ENCODE results near the gene PLCB3. TPM values are rescaled to one million over a fixed set of nuclear protein-coding genes. Genes with fewer than 3 reads are reported as not detected.
A peak's percentile ranks its signal among the peaks of the same experiment; 100 is the strongest.

PLCB3 gene
- total RNA-seq, 2 experiments from 2014 or later = 19.7 TPM

DNA sequence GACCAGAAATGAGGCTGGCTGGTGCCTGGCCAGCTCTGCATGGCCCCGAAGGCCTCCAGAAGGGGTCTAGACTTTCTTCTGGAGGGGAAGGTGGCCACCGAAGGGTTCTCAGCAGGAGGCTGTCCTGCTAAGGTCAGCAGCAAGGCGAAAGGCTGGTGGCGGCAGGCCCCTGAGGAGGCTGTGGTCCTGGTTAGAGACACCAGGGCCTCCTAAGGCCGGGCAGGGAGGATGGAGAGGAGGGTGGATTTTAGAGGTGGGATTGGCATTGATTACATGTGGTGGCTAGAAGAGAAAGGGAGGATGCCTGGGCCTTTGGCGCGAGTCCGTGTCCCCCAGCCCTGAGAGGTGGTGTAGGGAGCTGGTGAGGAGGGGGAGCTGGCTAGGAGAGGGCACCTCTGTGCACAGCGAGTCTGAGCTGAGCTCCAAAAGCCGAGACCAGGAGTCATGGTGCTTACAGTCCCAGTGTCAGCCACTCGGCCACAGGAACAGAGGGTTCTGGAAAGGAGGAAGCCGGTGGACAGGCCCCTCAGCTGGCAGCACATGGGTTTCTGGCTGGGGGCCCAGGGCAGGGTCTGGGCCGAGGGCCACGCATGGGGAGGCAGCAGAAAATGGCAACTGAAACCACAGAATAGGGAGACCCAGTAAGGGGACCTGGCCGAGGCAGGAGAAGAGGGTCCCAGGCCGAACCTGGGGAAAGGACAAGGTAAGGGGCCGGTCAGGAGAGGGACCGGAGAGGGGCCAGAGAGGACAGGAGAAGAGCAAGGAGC, 42.4 kb upstream of the PLCB3 start:
- Mint-ChIP-seq H3K27me3 (ENCODE audit: low read depth) (no peaks in the 10 kb centered on the region), H3K36me3 (ENCODE audit: low read depth) (peaks cover 74% of the 10 kb centered on the region), H3K4me1 (ENCODE audit: low read depth) (peaks cover 56% of the 10 kb centered on the region), H3K4me3 (peak overlapping the region; percentile 93), H3K27ac (peak overlapping the region; percentile 94), H3K9me3 (ENCODE audit: insufficient read depth) (no peaks in the 10 kb centered on the region)
- DNase-seq (no peak), ATAC-seq (no peak)
- POLR2A ChIA-PET = interaction anchor here (0.9 to 9.2 kb wide), 9 partner anchors 10 to 95 kb away, joined by 4 to 162 read pairs (median 41); partner anchors contain the start of genes BAD, DNAJC4, ESRRA and FKBP2
- CTCF ChIA-PET = interaction anchor here (1.2 to 6.9 kb wide), 5 partner anchors 17 to 94 kb away, joined by 3 to 165 read pairs (median 4); partner anchors contain the start of genes CATSPERZ, ESRRA, NUDT22 and PLCB3

DNA sequence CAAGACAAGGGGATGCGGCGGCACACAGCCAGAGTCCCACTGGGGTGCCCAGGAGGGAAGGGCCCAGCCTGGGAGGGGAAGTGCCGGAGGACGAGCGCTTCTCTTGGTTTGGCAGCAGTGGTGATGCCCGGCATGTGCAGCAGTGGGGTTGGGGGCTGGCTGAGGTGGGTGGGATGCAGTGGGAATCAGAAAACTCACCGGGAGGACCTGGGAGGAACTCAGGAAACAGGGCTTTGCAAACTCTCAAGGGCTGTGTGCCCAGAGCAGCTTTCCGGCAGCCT, 41.8 kb upstream of the PLCB3 start:
- Mint-ChIP-seq H3K27ac (peak overlapping the region; percentile 94), H3K9me3 (ENCODE audit: insufficient read depth) (no peaks in the 10 kb centered on the region), H3K4me3 (no peak overlapping the region), H3K4me1 (ENCODE audit: low read depth) (peaks cover 50% of the 10 kb centered on the region), H3K36me3 (ENCODE audit: low read depth) (peaks cover 73% of the 10 kb centered on the region), H3K27me3 (ENCODE audit: low read depth) (no peaks in the 10 kb centered on the region)
- DNase-seq (no peak), ATAC-seq (no peak)
- ChIA-PET CTCF (interaction anchor here (1.2 to 1.8 kb wide), 2 partner anchors 17 to 42 kb away, joined by 3 to 4 read pairs; partner anchors contain the start of genes NUDT22, PLCB3 and TRPT1), POLR2A (interaction anchor here (0.9 to 9.2 kb wide), 3 partner anchors 10 to 21 kb away, joined by 4 to 162 read pairs (median 54); partner anchors contain the start of gene STIP1)

DNA sequence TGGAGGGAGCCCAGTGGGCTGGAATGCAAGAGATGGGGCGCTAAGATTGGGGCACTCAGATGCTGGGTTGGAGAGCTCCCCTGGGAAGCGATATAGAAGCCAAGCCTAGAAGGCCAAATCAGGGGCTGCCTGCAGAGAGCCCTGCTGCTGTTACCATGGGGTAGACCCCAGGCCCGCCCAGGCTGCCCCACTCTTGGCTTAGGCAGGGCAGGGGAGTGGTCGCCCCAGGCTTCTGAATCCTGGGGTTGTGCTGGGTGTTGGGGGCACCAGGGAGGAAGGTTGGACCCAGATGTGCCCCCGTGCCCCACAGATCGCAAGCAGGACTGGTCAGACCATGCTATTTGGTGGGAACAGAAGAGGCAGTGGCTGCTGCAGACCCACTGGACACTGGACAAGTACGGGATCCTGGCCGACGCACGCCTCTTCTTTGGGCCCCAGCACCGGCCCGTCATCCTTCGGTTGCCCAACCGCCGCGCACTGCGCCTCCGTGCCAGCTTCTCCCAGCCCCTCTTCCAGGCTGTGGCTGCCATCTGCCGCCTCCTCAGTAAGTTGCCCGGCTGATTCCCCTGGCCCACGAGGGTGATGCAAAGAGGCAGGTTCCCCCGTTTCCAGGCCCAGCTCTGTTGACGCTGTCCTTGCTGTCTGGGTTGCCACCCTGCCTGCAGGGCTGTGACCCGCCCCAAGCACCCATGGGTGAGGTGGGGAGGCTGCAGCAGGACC, 40.9 kb upstream of the PLCB3 start:
- Mint-ChIP-seq H3K36me3 (ENCODE audit: low read depth) (peaks cover 76% of the 10 kb centered on the region), H3K27me3 (ENCODE audit: low read depth) (no peaks in the 10 kb centered on the region), H3K4me1 (ENCODE audit: low read depth) (peaks cover 50% of the 10 kb centered on the region), H3K9me3 (ENCODE audit: insufficient read depth) (no peaks in the 10 kb centered on the region), H3K4me3 (no peak overlapping the region), H3K27ac (peak overlapping the region; percentile 28)
- no peak for ATAC-seq
- DNase-seq = no peak
- ChIA-PET CTCF (interaction anchor here (1.2 to 1.8 kb wide), 2 partner anchors 16 to 41 kb away, joined by 3 to 4 read pairs; partner anchors contain the start of genes NUDT22, PLCB3 and TRPT1), POLR2A (interaction anchor here (8.1 to 9.2 kb wide), 2 partner anchors 9 to 22 kb away, joined by 54 to 162 read pairs; partner anchors contain the start of gene STIP1)

DNA sequence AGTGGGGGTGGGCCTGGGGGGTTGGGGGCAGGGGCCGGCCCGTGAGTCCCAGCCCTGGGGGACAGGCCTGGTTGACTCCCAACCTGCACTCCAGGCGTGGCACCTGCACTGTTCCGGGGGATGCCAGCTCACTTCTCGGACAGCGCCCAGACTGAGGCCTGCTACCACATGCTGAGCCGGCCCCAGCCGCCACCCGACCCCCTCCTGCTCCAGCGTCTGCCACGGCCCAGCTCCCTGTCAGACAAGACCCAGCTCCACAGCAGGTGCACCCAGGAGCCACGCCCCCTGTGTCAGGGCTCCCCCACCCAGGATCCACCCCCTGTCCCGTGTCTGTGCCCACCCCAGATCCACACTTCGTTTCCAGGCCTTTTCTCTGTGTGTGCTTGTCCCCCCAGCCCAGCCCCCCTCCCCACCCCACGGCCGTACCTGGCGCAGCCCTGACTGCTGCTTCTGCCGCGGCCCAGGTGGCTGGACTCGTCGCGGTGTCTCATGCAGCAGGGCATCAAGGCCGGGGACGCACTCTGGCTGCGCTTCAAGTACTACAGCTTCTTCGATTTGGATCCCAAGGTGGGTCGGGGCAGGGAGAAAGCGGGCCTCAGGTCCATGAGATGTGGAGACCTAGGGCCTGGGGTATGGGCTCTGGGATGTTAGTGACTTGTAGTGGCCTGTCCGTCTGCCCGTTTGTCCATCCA, 40.0 kb upstream of the PLCB3 start:
- H3K9me3 Mint-ChIP-seq (ENCODE audit: insufficient read depth) = no peaks in the 10 kb centered on the region
- H3K27ac Mint-ChIP-seq = peak overlapping the region; percentile 34
- H3K4me1 Mint-ChIP-seq (ENCODE audit: low read depth) = peaks cover 41% of the 10 kb centered on the region
- H3K4me3 Mint-ChIP-seq = no peak overlapping the region
- ChIA-PET POLR2A (interaction anchor here (8.1 to 9.2 kb wide), 2 partner anchors 8 to 23 kb away, joined by 54 to 162 read pairs; partner anchors contain the start of gene STIP1), CTCF (interaction anchor here (1.2 kb wide), 1 partner anchor 20 kb away, joined by 3 read pairs; no protein-coding TSS in a partner anchor)
- H3K27me3 Mint-ChIP-seq (ENCODE audit: low read depth) = no peaks in the 10 kb centered on the region
- DNase-seq (no peak), ATAC-seq (no peak)
- H3K36me3 Mint-ChIP-seq (ENCODE audit: low read depth) = peaks cover 69% of the 10 kb centered on the region

DNA sequence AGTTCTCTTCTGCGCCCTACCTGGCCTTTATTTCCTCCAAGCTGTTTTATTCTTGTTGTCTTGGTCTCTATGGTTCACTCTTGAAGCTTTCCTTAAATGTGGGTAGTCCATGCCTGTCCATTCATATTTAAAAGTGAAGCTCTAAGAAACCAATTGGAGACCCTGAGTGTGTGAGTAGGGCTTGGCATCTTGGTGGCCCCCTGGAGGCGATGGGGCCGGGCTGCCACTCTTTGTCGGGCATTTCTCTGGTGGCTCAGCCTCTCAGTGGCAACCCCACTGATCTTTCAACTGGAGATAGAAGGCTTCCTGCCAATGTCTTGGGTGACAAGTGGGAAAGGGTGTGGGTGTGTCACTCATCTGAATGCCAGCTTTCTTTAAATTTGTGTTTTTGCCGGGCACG, 34.5 kb upstream of the PLCB3 start:
- DNase-seq (no peak), ATAC-seq (peak; percentile 46)
- no peak overlapping the region for H3K27ac Mint-ChIP-seq
- no peak overlapping the region for H3K4me3 Mint-ChIP-seq
- no peaks in the 10 kb centered on the region for H3K9me3 Mint-ChIP-seq (ENCODE audit: insufficient read depth)
- H3K27me3 Mint-ChIP-seq (ENCODE audit: low read depth) = no peaks in the 10 kb centered on the region
- peaks cover 13% of the 10 kb centered on the region for H3K4me1 Mint-ChIP-seq (ENCODE audit: low read depth)
- ChIA-PET CTCF (interaction anchor here (0.6 to 5.3 kb wide), 6 partner anchors 10 to 513 kb away, joined by 3 to 37 read pairs (median 6); partner anchors contain the start of genes CATSPERZ, FERMT3, NUDT22 and TRPT1), POLR2A (interaction anchor here (0.6 to 6.2 kb wide), 4 partner anchors 9 to 55 kb away, joined by 3 to 54 read pairs (median 7); partner anchors contain the start of genes FERMT3, NUDT22 and TRPT1)
- peaks cover 63% of the 10 kb centered on the region for H3K36me3 Mint-ChIP-seq (ENCODE audit: low read depth)

DNA sequence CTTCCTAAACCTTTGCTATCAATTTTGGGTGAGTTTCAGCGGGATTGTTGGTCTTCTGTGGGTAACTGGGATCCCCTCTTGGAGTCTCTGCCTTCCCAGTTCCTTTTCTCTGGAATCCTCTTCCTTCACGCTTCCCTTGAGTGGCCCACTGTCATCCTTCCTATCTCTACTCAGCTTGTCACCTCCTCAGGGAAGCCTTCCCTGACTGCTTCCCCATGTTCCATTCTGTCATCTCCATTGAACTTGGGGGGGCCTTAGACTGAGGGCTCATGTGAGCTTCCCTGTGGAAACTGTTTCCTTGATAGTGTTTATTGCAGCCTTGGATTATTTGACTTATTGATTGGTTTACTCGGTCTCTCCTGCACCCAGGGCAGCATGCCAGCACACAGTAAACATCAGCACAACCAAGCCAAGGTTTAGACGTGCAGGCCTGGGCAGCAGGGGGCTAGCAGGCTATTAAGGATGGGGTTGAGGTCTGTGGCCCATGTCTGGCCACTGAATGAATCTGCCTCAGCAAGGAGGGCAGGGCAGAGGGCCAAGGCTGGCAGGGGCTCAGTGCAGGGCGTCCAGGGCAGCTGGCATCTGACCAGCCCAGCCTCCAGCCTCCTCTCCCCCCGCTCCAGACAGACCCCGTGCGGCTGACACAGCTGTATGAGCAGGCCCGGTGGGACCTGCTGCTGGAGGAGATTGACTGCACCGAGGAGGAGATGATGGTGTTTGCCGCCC, 32.5 kb upstream of the PLCB3 start:
- POLR2A ChIA-PET = interaction anchor here (6.2 kb wide), 1 partner anchor 12 kb away, joined by 54 read pairs; the partner anchor contains the start of gene FERMT3
- Mint-ChIP-seq H3K27me3 (ENCODE audit: low read depth) (no peaks in the 10 kb centered on the region), H3K9me3 (ENCODE audit: insufficient read depth) (no peaks in the 10 kb centered on the region), H3K36me3 (ENCODE audit: low read depth) (peaks cover 58% of the 10 kb centered on the region), H3K27ac (no peak overlapping the region), H3K4me3 (no peak overlapping the region), H3K4me1 (ENCODE audit: low read depth) (peaks cover 5% of the 10 kb centered on the region)
- ATAC-seq (no peak), DNase-seq (no peak)
- CTCF ChIA-PET = interaction anchor here (1.0 to 5.3 kb wide), 2 partner anchors 13 to 14 kb away, joined by 4 to 37 read pairs; partner anchors contain the start of gene FERMT3

DNA sequence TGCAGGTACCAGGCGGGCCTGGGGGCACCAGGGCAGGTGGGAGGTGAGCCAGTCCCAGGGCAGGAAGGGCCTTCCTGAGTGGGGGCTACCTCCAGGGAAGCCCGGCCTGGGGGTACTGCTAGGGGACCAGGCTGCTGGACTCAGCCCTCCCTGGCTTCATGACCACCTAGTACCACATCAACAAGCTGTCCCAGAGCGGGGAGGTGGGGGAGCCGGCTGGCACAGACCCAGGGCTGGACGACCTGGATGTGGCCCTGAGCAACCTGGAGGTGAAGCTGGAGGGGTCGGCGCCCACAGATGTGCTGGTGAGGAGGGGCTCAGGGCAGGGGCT, 32.0 kb upstream of the PLCB3 start:
- ATAC-seq (no peak), DNase-seq (no peak)
- H3K9me3 Mint-ChIP-seq (ENCODE audit: insufficient read depth) = no peaks in the 10 kb centered on the region
- H3K4me1 Mint-ChIP-seq (ENCODE audit: low read depth) = peaks cover 7% of the 10 kb centered on the region
- no peak overlapping the region for H3K27ac Mint-ChIP-seq
- ChIA-PET POLR2A (interaction anchor here (6.2 kb wide), 1 partner anchor 12 kb away, joined by 54 read pairs; the partner anchor contains the start of gene FERMT3), CTCF (interaction anchor here (1.0 kb wide), 1 partner anchor 15 kb away, joined by 4 read pairs; no protein-coding TSS in a partner anchor)
- no peaks in the 10 kb centered on the region for H3K27me3 Mint-ChIP-seq (ENCODE audit: low read depth)
- peaks cover 56% of the 10 kb centered on the region for H3K36me3 Mint-ChIP-seq (ENCODE audit: low read depth)
- H3K4me3 Mint-ChIP-seq = no peak overlapping the region

DNA sequence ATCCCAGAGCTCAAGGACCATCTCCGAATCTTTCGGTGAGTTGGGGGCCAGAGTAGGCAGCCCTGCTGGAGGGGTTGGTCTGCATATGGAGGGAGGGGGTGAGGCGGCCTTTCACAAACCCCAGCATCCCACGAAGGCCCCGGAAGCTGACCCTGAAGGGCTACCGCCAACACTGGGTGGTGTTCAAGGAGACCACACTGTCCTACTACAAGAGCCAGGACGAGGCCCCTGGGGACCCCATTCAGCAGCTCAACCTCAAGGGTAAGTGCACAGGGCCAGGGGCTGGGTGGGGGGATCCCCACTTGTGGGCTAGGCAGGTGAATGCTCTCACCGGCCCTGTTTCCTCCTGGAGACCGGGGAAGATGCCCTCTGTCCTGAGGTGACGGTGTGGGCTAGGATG, 31.6 kb upstream of the PLCB3 start:
- no peak overlapping the region for H3K4me3 Mint-ChIP-seq
- no peak overlapping the region for H3K27ac Mint-ChIP-seq
- peaks cover 11% of the 10 kb centered on the region for H3K4me1 Mint-ChIP-seq (ENCODE audit: low read depth)
- no peak for DNase-seq
- ATAC-seq = no peak
- no peaks in the 10 kb centered on the region for H3K9me3 Mint-ChIP-seq (ENCODE audit: insufficient read depth)
- H3K36me3 Mint-ChIP-seq (ENCODE audit: low read depth) = peaks cover 52% of the 10 kb centered on the region
- no peaks in the 10 kb centered on the region for H3K27me3 Mint-ChIP-seq (ENCODE audit: low read depth)
- CTCF ChIA-PET = interaction anchor here (1.0 kb wide), 1 partner anchor 15 kb away, joined by 4 read pairs; no protein-coding TSS in a partner anchor
- POLR2A ChIA-PET = interaction anchor here (6.2 kb wide), 1 partner anchor 13 kb away, joined by 54 read pairs; the partner anchor contains the start of gene FERMT3

DNA sequence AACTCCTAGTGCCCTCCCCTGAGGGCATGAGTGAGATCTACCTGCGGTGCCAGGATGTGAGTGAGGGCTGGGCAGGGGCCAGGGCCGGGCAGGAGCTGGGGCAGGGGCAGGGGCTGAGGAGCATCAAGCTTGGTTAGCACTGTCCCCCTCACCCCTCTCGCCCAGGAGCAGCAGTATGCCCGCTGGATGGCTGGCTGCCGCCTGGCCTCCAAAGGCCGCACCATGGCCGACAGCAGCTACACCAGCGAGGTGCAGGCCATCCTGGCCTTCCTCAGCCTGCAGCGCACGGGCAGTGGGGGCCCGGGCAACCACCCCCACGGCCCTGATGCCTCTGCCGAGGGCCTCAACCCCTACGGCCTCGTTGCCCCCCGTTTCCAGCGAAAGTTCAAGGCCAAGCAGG, 31.1 kb upstream of the PLCB3 start:
- ATAC-seq = no peak

DNA sequence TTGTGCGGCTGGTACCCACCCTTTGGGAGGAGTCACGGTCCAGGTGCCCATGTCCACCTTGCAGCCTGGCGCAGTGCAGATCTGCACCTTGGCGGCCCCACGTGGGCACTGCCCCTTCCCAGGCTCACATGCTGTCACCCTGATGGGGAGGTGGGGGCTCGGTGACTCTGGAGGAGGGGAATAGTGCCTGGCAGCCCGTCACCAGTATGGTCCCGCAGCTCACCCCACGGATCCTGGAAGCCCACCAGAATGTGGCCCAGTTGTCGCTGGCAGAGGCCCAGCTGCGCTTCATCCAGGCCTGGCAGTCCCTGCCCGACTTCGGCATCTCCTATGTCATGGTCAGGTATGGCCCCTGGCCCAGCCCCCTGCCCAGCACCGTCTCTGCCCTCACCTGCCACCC, 30.5 kb upstream of the PLCB3 start:
- ChIA-PET POLR2A (interaction anchor here (6.2 kb wide), 1 partner anchor 14 kb away, joined by 54 read pairs; the partner anchor contains the start of gene FERMT3), CTCF (no interaction called here)
- Mint-ChIP-seq H3K4me1 (ENCODE audit: low read depth) (peaks cover 13% of the 10 kb centered on the region), H3K27me3 (ENCODE audit: low read depth) (no peaks in the 10 kb centered on the region), H3K27ac (no peak overlapping the region), H3K9me3 (ENCODE audit: insufficient read depth) (no peaks in the 10 kb centered on the region), H3K4me3 (no peak overlapping the region), H3K36me3 (ENCODE audit: low read depth) (peaks cover 44% of the 10 kb centered on the region)
- ATAC-seq = no peak
- no peak for DNase-seq

More for the DNA sequence above, 31.1 kb upstream of the PLCB3 start:
- no peaks in the 10 kb centered on the region for H3K9me3 Mint-ChIP-seq (ENCODE audit: insufficient read depth)
- ChIA-PET POLR2A (interaction anchor here (6.2 kb wide), 1 partner anchor 13 kb away, joined by 54 read pairs; the partner anchor contains the start of gene FERMT3), CTCF (no interaction called here)
- H3K4me1 Mint-ChIP-seq (ENCODE audit: low read depth) = peaks cover 12% of the 10 kb centered on the region
- DNase-seq = no peak
- H3K36me3 Mint-ChIP-seq (ENCODE audit: low read depth) = peaks cover 47% of the 10 kb centered on the region
- H3K27me3 Mint-ChIP-seq (ENCODE audit: low read depth) = no peaks in the 10 kb centered on the region
- H3K27ac Mint-ChIP-seq = no peak overlapping the region
- no peak overlapping the region for H3K4me3 Mint-ChIP-seq
